ENCODE measurements around the gene CRABP1. TPM values are rescaled to one million over a fixed set of nuclear protein-coding genes. Genes with fewer than 3 reads are reported as not detected.

The CRABP1 gene
- total RNA-seq, 1 donor from 2014 or later: not detected

DNA sequence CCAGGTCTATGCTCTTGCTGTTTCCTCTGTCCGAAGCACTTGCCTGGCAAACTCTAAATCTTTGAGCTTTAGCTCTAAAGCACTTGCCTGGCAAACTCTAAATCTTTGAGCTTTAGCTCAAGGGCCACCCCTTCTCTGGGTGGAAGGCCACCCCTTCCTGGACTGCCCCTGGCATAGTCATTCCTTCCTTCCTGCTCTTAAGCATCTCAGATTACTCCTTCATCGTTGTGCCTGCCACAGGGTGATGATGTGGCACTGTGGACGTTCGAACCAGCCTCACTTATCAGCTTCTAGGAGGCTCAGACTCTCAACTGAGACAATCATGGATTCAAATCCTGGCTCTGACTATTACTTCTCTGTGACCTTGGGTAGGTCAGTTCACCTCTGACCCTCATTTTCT is 10.5 kb upstream of the CRABP1 start:
- DNase-seq (ENCODE audit: low read depth): no peak
- no peak overlapping the region for H3K4me3 ChIP-seq (ENCODE audit: low read depth, low read length)
- TF ChIP-seq, protein P1, sequence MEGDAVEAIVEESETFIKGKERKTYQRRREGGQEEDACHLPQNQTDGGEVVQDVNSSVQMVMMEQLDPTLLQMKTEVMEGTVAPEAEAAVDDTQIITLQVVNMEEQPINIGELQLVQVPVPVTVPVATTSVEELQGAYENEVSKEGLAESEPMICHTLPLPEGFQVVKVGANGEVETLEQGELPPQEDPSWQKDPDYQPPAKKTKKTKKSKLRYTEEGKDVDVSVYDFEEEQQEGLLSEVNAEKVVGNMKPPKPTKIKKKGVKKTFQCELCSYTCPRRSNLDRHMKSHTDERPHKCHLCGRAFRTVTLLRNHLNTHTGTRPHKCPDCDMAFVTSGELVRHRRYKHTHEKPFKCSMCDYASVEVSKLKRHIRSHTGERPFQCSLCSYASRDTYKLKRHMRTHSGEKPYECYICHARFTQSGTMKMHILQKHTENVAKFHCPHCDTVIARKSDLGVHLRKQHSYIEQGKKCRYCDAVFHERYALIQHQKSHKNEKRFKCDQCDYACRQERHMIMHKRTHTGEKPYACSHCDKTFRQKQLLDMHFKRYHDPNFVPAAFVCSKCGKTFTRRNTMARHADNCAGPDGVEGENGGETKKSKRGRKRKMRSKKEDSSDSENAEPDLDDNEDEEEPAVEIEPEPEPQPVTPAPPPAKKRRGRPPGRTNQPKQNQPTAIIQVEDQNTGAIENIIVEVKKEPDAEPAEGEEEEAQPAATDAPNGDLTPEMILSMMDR (conservative IDR thresholded peaks at IDR 0.05; ENCODE audit: low read depth, low read length): no peak

DNA sequence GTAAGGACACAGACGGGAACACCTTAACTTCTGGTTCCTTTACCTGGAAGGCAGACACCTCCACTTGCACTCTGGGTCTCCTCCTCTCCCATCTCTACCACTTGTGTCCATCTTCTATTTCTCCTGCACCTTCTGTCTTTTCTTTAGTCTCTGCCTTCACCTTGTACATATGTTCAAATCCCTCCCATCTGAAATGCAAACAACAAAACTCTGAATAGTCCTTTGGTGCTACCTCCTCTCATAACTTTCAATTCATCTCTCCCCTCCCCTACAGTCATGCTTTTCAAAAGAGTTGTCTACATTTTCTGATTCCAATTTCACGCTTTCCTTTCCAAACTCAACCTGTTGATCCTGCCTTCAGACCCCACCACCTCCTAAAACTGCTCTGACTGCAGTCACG is 5.3 kb upstream of the CRABP1 start:
- no peak for DNase-seq (ENCODE audit: low read depth)
- TF ChIP-seq, protein P1 (conservative IDR thresholded peaks at IDR 0.05; ENCODE audit: low read depth, low read length): no peak
- no peak overlapping the region for H3K4me3 ChIP-seq (ENCODE audit: low read depth, low read length)

DNA sequence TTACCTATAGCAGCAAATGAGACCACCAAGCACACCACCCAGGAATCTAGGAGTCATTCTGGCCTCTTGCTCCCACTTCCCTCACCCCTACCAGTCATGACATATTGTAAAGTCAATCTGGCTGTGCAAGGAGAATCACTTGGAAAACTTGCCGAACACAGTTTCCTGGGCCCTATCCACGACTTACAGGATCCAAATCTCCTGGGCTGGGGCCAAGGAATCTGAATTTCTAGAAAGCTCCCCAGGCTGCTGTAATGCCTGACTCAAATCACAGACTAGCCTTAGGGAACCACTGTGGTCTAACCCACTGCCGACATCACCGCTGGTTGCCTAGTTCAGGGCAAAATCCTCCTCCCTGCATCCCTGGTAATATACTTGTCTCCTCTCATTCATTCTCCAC is 4.2 kb upstream of the CRABP1 start:
- TF ChIP-seq, protein P1 (conservative IDR thresholded peaks at IDR 0.05; ENCODE audit: low read depth, low read length): no peak
- H3K4me3 ChIP-seq (ENCODE audit: low read depth, low read length): no peak overlapping the region
- no peak for DNase-seq (ENCODE audit: low read depth)

DNA sequence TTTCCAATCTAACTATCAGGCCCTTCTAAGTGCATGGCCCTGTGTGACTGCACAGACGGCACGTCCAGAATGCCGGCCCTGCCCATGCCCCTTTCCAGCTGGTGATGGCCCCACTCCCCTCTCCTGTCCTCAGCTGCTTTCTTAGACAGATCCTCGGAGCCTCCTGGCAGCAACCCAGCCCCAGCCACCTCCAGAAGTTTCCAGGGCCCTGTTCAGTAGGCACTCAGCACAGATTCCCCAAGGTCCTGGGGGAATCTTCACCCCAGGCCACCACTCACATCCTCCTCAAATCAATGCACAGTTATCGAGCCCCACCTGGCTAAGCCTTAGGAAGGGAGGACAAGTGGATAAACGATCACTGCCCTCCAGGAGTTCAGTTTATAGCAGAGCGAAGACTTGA is 1.4 kb upstream of the CRABP1 start:
- no peak for DNase-seq (ENCODE audit: low read depth)
- TF ChIP-seq, protein P1 (conservative IDR thresholded peaks at IDR 0.05; ENCODE audit: low read depth, low read length): no peak
- H3K4me3 ChIP-seq (ENCODE audit: low read depth, low read length): no peak overlapping the region

DNA sequence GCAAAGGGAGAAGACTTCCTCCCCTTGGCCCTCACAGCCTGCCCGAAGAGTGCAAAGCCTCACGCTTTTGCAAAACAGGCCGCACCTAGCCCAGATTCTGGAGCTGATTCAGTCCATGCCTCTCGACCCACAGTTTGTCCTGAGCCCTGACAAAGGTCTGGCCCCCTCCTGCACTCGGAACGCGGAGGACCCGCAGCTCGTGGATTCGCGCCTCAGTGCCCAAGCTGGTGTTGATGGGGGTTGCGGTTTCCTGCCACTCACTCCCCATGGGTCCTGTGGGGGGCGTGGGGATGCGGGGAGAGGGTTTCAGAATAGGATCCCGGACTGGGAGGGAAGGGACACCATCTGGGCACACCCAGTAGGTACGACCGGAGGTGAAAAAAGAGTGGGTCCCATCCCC is 594 bp upstream of the CRABP1 start:
- no peak for DNase-seq (ENCODE audit: low read depth)

DNA sequence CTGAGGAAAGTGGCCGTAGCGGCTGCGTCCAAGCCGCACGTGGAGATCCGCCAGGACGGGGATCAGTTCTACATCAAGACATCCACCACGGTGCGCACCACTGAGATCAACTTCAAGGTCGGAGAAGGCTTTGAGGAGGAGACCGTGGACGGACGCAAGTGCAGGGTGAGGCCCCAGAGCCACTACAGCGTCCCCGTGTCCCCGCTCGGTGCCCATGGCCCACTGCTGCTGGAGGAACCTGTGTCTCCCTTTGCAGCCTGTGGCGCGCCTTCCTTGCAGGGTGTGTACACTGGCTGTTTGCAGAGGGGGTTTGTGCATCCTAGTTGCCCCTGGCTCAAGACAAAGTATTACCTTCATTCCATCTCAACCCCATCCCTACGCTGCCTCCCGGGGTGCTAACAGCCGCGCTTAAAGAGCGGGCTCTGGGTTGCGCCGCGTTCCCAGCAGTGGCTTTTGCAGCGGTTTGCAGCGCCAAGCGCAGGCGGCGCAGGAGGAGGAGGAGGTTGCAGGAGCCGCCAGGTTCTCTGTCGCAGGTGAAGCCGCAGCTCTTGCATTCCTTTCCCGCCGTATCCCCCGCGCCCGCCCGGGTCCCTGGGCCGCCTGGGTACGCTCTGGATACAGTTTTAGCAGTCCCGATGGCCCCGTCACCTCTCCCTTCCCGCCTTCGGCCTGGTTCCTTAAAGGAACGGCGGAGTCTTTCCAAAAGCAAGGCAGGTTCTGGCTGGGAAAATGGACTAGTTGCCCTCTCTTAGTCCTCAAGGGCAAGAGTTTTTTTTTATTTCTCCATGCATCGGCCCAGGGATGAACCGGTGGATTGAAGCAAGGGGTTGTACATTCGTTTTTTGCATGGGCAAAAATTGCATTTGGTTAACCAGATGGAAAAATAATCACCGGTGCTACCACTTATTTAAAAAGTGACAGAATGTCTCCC is 1.2 kb downstream of the CRABP1 start:
- no peak overlapping the region for H3K4me3 ChIP-seq (ENCODE audit: low read depth, low read length)
- no peak for DNase-seq (ENCODE audit: low read depth)
- TF ChIP-seq, protein P1 (conservative IDR thresholded peaks at IDR 0.05; ENCODE audit: low read depth, low read length): no peak

More for the DNA sequence above, 594 bp upstream of the CRABP1 start:
- TF ChIP-seq, protein P1 (conservative IDR thresholded peaks at IDR 0.05; ENCODE audit: low read depth, low read length): no peak
- no peak overlapping the region for H3K4me3 ChIP-seq (ENCODE audit: low read depth, low read length)

DNA sequence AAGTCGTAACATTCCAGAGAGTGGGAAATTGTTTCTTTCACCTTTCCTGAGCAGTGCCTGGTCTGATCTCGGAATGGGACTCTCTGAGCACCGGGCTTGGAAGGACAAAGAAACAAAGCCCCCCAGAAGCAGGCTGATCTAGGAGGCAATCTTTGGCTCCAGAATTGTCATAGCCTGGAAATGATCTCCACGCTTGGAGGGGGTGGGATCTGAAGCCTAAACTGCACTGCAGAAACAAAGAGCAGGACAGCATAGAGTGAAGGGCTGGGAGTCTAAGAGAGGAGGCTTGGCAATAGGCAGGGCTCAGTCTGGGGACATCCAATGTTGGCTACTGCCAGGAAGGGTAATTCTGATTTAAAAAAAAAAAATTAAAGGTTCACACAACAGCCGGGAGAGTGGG is 1.9 kb downstream of the CRABP1 start:
- no peak for DNase-seq (ENCODE audit: low read depth)
- no peak overlapping the region for H3K4me3 ChIP-seq (ENCODE audit: low read depth, low read length)
- TF ChIP-seq, protein P1 (conservative IDR thresholded peaks at IDR 0.05; ENCODE audit: low read depth, low read length): no peak

All from epithelial cell of proximal tubule (primary cell).